Measurements from ENCODE around the gene HDGFL3. TPM values are rescaled to one million over a fixed set of nuclear protein-coding genes. Genes with fewer than 3 reads are reported as not detected.

HDGFL3 gene
- total and polyA plus RNA-seq, 2 donors (not counting 3 experiments of a cell fraction or from before 2014, with no cell fraction given): 20.2 to 155 TPM

DNA sequence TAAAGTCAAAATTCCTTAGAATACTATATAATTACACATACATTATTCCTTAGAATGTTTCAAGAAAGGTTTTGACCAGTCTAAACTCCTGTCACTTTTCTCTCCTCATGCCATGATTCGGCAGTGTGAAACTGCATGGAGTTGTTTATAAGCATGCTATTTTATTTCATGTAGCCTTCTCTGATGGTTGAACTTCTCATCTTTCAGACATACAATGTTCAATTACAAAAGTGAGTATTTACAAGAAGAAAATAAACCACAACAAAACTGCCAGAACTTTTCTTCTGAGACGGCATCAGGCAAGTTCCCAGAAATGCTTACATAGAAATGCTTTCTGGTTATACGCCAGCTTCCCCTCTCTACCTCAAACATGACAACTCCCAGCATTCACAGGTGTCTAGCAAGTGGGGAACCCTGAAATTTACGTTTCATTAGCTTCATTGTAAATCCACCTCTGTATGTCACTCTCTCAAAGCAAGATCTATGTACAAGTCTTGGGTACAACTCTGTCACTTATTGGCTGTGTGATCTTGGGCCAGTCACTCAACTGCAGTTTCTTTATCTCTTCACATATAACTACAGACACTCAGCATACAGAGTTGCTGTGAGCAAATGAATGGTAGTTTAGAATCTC, 42.7 kb downstream of the HDGFL3 start:
- DNase-seq (ENCODE audit: low read depth, low spot score) (no peak), FAIRE-seq (peak; percentile 8)
- TF ChIP-seq MYC (IDR thresholded peaks at IDR 0.05; ENCODE audit: low read depth, low read length): no peak
- TF ChIP-seq JUN (IDR thresholded peaks at IDR 0.05; ENCODE audit: borderline replicate concordance, insufficient read depth, insufficient read length, low read depth): no peak
- no peak for TF ChIP-seq EZH2 (IDR thresholded peaks at IDR 0.05; ENCODE audit: borderline replicate concordance, low read depth, low read length, severe bottlenecking)
- TF ChIP-seq, protein P1, sequence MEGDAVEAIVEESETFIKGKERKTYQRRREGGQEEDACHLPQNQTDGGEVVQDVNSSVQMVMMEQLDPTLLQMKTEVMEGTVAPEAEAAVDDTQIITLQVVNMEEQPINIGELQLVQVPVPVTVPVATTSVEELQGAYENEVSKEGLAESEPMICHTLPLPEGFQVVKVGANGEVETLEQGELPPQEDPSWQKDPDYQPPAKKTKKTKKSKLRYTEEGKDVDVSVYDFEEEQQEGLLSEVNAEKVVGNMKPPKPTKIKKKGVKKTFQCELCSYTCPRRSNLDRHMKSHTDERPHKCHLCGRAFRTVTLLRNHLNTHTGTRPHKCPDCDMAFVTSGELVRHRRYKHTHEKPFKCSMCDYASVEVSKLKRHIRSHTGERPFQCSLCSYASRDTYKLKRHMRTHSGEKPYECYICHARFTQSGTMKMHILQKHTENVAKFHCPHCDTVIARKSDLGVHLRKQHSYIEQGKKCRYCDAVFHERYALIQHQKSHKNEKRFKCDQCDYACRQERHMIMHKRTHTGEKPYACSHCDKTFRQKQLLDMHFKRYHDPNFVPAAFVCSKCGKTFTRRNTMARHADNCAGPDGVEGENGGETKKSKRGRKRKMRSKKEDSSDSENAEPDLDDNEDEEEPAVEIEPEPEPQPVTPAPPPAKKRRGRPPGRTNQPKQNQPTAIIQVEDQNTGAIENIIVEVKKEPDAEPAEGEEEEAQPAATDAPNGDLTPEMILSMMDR (IDR thresholded peaks at IDR 0.05; ENCODE audit: extremely low read depth in 1 of 2, insufficient read depth in 1 of 2, low read depth in 1 of 2, low read length in 2 of 2): no peak
- no peak for TF ChIP-seq POLR2AphosphoS5 (IDR thresholded peaks at IDR 0.05; ENCODE audit: insufficient read depth, low read depth, low read length)
- no peak for TF ChIP-seq POLR2A (IDR thresholded peaks at IDR 0.05; ENCODE audit: low read depth, low read length)
- no peak for TF ChIP-seq GATA2 (IDR thresholded peaks at IDR 0.05; ENCODE audit: insufficient read depth, insufficient read length, low read depth, low read length)
- TF ChIP-seq, protein P2, sequence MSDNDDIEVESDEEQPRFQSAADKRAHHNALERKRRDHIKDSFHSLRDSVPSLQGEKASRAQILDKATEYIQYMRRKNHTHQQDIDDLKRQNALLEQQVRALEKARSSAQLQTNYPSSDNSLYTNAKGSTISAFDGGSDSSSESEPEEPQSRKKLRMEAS (IDR thresholded peaks at IDR 0.05; ENCODE audit: insufficient read depth, insufficient read length): no peak
- no peak for TF ChIP-seq FOS (IDR thresholded peaks at IDR 0.05; ENCODE audit: borderline replicate concordance, insufficient read depth, low read length)
- dilution Hi-C loops (cut with MboI; ENCODE audit: extremely low pct_ligation_motif_present, low sequenced_read_pairs) (no loop called here), intact Hi-C loops (cut with micrococcal nuclease) (loop anchor here (1.0 to 2.0 kb wide), 5 partner anchors 9 to 122 kb away; partner anchors contain the start of gene BTBD1)
- H3K4me1 ChIP-seq (ENCODE audit: control insufficient read depth, extremely low read depth, insufficient read depth, low read length): peaks cover 44% of the 10 kb centered on the region
- peak overlapping the region; percentile 68 for H3K9ac ChIP-seq (replicated peaks; ENCODE audit: extremely low read depth, insufficient read depth, low read length)
- peaks cover 68% of the 10 kb centered on the region for H3K79me2 ChIP-seq (ENCODE audit: control insufficient read depth, insufficient read depth, low read length)
- ChIA-PET POLR2A (interaction anchor here (0.9 to 1.0 kb wide), 2 partner anchors 37 to 41 kb away, joined by 3 to 5 read pairs; no protein-coding TSS in a partner anchor), CTCF (interaction anchor here (0.6 to 1.3 kb wide), 6 partner anchors 10 to 154 kb away, joined by 3 to 11 read pairs (median 6); partner anchors contain the start of genes C15orf40 and HDGFL3)
- H3K27me3 ChIP-seq (ENCODE audit: control insufficient read depth in 2 of 2, insufficient read depth in 2 of 2, low read length in 2 of 2): no peaks in the 10 kb centered on the region
- peak overlapping the region in 1 of 3 experiments; percentile 49 for H3K4me3 ChIP-seq (replicated peaks in 1 of 3; ENCODE audit: insufficient read depth in 1 of 3, low read depth in 1 of 3, low read length in 3 of 3)
- H3K4me2 ChIP-seq (ENCODE audit: insufficient read depth, low read length): peak overlapping the region; percentile 98
- peak overlapping the region; percentile 89 for H3K27ac ChIP-seq (ENCODE audit: insufficient read depth, low read depth, low read length)
- peaks cover 3% of the 10 kb centered on the region for H4K20me1 ChIP-seq (replicated peaks; ENCODE audit: control insufficient read depth, extremely low read depth, insufficient read depth, low read length)
- H3K9me1 ChIP-seq (replicated peaks; ENCODE audit: control insufficient read depth, extremely low read depth, insufficient read depth, low read length): no peaks in the 10 kb centered on the region
- BruUV-seq (replicated peaks): TSS peak; percentile 92
- no peak overlapping the region for H2AFZ ChIP-seq (ENCODE audit: low read depth, low read length)
- no peaks in the 10 kb centered on the region for H3K9me3 ChIP-seq (replicated peaks; ENCODE audit: control insufficient read depth, insufficient read depth, low read length)
- H3K36me3 ChIP-seq (ENCODE audit: control insufficient read depth in 2 of 2, extremely low read depth in 1 of 2, insufficient read depth in 2 of 2, low read length in 2 of 2): peaks cover 0 to 3% of the 10 kb centered on the region in 2 experiments

Measured in endothelial cell of umbilical vein (primary cell).